Measurements from ENCODE around the gene GBA3.

GBA3 gene

GRCh38 chr4:22676063-22676462, 16.7 kb upstream of the GBA3 start:
- no peak for TF ChIP-seq CTCF (IDR thresholded peaks at IDR 0.05; ENCODE audit: borderline replicate concordance, insufficient read depth, low read depth, low read length)
- no peak overlapping the region for H3K4me3 ChIP-seq (ENCODE audit: low read depth, low read length)

- H3K4me3 ChIP-seq (ENCODE audit: low read depth, low read length): no peak overlapping the region
- TF ChIP-seq CTCF (IDR thresholded peaks at IDR 0.05; ENCODE audit: borderline replicate concordance, insufficient read depth, low read depth, low read length): no peak
Observed at GRCh38 chr4:22677780-22678179, 15.0 kb upstream of the GBA3 start.

- H3K4me3 ChIP-seq (ENCODE audit: low read depth, low read length): no peak overlapping the region
- TF ChIP-seq CTCF (IDR thresholded peaks at IDR 0.05; ENCODE audit: borderline replicate concordance, insufficient read depth, low read depth, low read length): no peak
Observed at GRCh38 chr4:22678940-22679854, 13.5 kb upstream of the GBA3 start.

GRCh38 chr4:22680065-22680642, 12.6 kb upstream of the GBA3 start:
- H3K4me3 ChIP-seq (ENCODE audit: low read depth, low read length): no peak overlapping the region
- no peak for TF ChIP-seq CTCF (IDR thresholded peaks at IDR 0.05; ENCODE audit: borderline replicate concordance, insufficient read depth, low read depth, low read length)

GRCh38 chr4:22683726-22684125, 9.0 kb upstream of the GBA3 start:
- H3K4me3 ChIP-seq (ENCODE audit: low read depth, low read length): no peak overlapping the region
- TF ChIP-seq CTCF (IDR thresholded peaks at IDR 0.05; ENCODE audit: borderline replicate concordance, insufficient read depth, low read depth, low read length): no peak

- no peak overlapping the region for H3K4me3 ChIP-seq (ENCODE audit: low read depth, low read length)
- no peak for TF ChIP-seq CTCF (IDR thresholded peaks at IDR 0.05; ENCODE audit: borderline replicate concordance, insufficient read depth, low read depth, low read length)
Observed at GRCh38 chr4:22686141-22686540, 6.6 kb upstream of the GBA3 start.

GRCh38 chr4:22688236-22688635, 4.5 kb upstream of the GBA3 start:
- no peak for TF ChIP-seq CTCF (IDR thresholded peaks at IDR 0.05; ENCODE audit: borderline replicate concordance, insufficient read depth, low read depth, low read length)
- no peak overlapping the region for H3K4me3 ChIP-seq (ENCODE audit: low read depth, low read length)
